ENCODE data around the gene INKA1.
"Not testable (repeated sequence)": the region's sequence is repeated elsewhere in the genome, so short reads cannot be mapped to it uniquely, and the experiment has no call there.

- not testable (repeated sequence) for TF ChIP-seq CTCF (conservative IDR thresholded peaks at IDR 0.05; ENCODE audit: low read length); EZH2phosphoT487 (IDR thresholded peaks at IDR 0.05; ENCODE audit: borderline replicate concordance, low read depth, low read length)
These were observed 22.1 kb upstream of the INKA1 start for GRCh38 chr3:49780975-49781365.
